Cerebellar cortex (tissue), 1 donor: ENCODE measurements around the gene FAT1.

Experiments
- DNase-seq: peaks from one replicate; pipeline ENCODE4 v3.0.0-alpha.2; 2015; ENCODE audit warnings: low spot score

The FAT1 gene

DNA sequence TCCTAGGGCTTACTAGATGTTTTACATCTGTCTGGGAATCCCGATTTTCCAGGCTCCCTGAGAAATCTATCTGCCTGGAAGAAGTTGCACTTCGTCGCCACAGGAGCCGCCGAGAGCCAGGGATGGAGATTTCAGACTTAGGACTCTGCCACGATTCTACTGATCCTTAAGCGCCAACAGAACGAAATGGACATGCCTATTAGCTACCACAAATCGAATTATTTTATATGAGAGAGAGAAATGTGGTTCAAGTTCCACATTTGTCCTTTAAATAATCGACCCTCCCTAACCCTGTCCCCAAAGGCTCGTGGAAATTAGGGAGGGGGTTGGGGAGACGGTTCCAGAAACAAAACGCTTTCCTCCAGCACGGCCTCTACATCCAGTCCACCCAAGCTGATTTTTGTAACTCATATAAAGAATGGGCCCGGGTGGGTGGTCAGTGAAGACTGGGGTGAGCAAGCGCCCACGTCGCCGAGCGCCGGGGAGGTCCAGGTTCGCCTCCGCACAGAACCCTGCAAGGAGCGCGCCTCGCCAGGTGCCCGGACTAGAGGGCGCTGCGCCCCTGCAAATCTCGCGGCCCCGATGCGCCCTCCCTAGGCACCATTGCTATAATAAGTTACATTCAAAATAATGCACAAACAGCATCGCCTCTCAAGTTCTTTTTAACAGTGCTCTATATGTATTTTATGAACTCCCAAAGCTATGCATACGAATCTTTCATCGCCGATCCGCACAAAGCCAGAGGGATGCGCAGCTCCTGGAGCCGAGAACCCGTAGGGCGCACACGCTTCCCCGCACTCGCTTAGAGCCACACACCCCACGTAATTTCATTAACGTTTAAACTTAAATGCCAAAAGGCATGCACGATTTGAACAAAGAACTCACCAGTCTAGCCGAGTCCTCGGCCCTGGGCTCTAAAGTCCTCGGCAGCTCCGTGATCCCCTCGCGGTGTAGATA is 2.1 kb upstream of the FAT1 start:
- DNase-seq = peak; percentile 80

DNA sequence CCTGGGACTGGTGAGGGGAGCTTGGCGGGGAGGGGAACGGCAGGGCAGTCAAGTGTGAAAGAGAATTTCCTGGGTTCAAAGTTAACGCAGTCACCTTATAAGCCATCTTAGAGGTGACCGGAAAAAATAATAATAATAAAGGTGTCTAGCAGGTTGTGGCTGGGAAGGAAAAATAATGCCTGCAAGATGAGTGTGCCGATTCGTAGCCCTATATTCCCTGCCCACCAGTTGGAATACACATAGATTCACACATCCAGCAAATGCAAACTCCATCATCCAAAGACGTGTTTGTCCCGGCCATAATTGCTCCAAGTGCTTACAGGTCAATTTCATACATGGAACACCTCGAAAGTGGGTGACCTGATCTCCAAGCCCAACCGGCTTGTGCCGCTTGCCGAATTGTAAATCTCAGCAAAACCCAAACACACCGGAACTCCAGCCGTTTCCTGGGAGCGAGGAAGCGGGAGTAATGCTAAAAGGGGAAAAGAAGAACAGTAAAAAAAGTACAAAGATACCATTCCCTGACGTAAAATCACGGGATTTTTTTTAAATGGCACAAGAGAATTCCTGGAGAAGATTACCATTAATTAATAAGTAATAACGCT is 1.3 kb upstream of the FAT1 start:
- DNase-seq = peak; percentile 49

DNA sequence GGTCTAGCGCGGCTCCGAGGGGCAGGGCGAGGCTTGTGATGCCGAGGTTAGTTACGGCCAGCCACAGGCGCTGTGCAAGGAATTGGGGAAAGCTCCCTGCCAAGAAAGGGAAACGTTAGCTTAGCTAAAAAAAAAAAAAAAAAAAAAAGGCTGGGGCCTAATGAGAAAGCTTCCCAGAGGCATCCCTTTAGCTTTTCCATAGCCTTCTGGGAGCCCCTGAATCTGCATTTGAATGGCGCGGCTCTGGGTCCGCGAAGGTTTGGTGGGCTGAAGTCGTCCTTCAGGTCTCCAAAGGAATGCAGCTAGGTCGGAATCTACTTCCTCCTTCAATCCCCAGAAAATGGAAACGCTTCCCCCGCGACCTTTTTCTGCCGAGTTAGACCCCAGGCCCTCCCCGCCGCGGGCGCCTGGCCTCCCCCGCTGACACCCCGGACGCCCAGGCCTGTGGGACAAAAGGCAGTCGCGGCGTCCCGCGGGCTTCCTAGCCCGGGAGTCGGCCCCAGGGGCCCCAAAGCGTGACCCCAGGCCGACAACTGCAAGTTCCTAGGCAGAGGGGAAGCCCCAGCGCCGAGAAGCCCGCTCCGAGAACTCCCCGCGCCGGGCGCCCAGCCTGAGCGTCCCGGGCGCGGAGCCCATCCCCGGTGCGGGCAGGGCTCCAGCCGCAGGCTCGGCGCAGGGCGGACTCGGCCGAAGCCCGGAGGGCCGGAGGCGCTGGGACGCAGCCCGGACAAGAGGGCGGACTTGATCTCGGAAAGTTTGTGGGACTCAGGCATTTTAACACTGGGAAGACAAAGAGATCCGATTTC is 605 bp upstream of the FAT1 start:
- DNase-seq = peak; percentile 54

DNA sequence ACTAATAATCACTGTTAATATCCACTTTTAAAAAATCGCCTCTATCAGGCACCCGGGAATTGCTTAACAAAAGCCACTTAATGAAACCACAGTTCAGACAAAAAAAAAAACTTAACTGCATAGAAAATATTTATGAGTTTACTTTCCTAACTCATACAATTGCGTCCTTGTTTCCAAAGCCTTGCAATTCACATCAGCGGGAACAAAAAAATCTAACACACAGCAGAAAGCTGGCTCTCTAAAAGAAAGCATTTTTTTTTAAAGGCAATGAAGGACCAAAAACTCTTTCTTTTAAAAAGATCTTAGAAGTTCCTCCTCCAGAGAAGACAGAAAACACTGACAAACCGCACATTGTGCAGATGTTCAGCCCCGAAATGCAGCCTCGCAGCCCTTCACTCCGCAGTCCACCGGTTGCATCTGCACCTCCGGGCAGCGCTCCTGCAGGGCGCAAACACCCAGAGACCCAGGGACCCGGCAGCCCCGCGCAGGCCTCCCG is 812 bp downstream of the FAT1 start:
- peak; percentile 33 for DNase-seq

DNA sequence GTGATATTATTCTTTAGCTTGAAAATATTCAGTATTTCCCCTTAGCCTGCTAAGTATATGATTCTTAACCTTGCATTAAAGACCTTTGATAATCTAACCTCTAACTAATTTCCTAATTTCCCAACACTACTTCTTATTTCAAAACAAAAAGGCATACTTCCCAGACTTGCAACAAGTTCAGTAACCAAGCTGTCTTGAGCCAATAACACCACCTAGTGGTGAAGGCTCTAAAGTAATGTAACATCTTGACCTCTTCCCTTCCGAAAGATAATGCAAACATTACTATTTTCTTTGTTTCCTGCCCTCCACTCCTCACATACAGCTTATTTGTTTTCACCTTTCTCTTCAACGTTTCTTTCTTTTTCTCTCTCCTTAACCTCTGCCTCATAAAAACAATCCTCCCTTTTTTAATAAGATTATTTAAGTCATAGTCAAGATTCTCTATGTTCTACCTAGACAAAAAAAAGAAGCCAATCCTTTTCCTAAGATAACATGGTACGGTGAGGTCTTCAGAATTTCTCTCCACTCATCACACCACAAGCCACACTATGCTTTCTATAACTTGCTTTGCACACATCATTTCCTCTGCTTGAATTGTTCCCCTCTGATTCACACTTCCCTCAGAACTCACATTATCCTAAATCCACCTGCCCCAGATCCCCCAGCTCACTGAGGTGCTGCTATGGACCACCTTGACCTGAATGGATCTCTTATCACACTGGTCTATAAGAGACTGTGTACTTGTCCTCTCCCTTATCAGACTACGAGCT is 3.5 kb downstream of the FAT1 start:
- peak; percentile 54 for DNase-seq

DNA sequence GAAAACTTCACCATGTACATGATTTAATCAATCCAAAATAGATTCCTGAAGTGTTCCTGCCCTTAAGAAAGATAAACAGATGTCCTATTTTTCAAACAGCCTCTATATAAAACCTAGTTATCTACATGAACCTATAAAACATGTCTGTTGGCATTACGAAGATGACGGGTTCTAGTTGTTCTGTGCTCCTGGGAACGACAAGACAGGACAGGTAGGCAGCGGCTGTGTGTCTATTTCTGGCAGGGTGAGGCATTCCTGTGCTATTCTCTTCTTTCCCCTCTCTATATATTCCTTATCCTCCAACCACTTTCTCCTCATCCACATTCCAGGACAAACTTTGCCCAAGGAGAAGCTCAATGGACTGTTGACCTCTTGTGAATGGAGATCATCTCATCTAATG is 6.1 kb downstream of the FAT1 start:
- DNase-seq = no peak

DNA sequence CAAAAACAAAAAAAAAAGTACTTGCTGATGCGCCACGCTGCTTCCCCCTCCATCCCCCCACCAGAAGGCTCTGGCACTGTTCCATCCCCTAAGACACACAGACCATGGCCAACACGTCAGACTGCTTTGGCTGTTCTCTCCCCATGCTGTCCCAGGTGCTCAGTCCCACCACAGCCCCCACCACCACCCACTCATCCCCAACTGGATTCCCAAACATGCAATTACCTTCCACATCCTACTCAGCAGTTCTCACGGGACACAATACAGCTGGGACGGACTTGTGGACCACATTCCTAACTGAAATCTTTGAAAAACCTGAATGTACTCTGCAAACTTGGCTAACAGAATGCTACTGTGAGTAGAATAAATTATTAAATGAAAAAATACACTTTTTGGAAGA is 8.6 kb downstream of the FAT1 start:
- no peak for DNase-seq

DNA sequence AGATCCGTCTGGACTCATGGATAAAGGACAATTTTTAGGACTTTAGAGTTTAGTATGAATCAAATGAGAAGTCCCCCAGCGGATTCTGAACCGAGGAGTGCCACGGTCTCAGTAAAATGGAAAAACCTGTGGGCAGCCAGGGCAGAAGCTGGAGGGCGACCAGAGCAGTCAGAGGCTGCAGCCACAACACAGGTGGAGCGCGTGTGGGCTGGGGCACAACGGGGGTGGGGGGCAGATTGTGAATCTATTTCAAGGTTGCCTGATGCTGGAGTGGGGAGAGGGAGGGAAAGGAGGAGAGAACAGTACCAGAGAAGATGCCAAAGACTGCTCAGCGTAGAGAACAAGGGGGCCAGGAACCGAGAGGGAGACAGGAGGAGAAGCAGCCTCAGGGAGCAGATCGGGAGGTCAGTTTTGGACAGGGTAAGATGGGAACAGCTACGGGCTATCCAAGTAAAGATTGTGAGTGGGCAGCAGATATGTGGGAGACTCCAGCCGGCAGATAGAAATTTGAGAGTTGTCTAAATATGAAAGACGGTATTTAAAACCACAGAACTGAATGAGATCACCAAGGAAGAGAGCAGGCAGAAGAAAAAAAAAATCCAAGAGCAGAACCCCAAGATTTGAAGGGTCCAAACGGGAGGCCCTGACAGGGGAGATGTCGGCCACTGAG is 9.5 kb downstream of the FAT1 start:
- no peak for DNase-seq

DNA sequence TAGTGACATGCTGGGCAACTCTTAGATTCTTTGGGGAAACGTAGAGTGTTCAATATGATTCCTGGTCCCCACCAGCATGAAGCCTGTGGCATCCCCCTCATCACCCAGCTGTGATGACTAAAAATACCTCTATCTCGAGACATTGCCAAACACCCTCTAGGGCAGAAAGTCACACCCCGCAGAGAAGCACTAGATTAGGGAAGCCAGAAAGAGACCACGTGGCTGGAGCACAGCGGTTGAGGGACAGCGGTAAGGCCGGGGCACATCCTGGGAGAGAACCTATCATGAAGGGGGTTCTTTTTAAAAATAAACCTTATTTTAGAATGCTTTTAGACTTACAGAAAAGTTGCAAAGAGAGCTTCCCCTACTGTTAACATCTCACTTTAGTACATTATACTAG is 11.0 kb downstream of the FAT1 start:
- DNase-seq = no peak

DNA sequence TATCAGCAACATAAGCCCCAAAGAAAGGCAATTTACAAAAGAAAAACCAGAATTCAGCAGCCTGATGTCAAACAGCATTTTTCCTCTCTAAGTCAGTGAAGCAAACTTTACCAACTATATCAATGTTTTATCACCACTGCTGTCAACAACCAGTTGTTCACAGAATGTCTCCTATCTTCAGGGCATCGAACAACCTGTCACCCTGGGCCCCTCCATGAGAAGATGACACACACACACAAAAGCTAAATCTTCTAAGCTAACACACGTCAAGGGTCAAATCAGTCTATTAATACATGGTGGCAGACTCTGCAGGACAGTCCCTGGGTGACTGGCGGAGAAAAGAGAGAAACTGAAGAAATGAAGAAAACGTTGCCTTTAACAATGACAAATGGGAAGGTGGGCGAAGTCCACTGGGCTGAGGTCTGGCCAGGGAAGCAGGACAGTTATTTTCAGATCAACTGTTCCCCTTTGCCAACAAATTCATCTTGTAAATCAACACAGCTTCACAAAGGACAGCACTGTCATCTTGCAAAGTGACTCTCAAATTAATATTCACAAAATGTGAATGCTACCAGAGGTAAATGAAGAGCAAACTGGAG is 13.0 kb downstream of the FAT1 start:
- DNase-seq = no peak

DNA sequence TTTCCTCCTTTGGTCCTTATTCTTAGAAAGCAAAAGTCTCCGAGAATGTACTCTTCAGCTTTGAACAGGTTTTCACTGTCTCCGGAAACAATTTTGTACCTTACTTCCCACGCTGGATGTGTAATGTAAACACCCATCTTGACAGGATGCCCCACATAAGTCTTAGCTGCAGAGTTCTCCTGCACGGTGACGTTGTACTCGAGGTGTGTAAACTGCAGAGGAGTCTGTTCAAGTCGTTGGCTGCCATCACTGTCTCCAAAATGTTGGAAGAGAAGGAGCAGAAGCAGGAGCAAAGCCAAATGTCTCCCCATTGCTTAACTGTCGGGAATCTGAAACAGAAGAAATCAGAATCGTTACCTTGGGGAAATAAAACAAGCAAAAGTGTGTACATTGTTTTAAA is 14.1 kb downstream of the FAT1 start:
- DNase-seq = no peak

DNA sequence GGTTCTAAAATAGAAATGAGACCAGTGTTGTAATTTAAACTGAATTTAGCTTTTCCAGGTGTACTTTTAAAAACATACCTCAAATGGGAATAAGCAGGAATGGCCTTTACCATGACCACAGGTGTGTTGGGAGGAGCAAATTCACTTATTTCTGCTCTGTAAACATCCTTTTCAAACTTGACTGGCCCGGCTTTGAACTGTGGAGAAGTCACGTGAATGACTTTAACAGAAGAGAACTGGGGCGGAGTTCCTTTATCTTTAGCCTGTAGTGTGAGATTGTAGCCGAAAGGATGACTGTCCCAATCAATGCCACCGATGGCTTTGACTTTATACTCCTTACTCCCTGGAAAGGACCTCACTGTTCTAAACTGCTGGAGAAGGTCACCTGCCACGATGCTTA is 15.1 kb downstream of the FAT1 start:
- no peak for DNase-seq

DNA sequence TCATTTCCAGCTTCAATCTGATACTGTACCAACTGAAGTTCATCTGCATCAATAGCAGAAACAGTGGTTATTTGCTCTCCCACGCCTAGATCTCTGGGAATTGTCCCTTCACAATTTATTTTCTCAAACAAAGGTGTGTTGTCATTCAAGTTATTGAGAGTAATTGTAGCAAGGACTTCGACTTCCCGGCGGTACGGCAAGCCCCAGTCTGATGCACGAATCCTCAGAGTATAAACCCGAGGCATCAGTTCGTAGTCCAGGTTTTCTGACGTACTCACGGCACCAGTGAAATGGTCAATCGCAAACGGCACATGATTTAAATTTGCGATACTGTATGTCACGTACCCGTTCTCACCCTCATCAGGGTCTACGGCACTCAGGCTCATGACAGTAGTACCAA is 15.7 kb downstream of the FAT1 start:
- DNase-seq = no peak

DNA sequence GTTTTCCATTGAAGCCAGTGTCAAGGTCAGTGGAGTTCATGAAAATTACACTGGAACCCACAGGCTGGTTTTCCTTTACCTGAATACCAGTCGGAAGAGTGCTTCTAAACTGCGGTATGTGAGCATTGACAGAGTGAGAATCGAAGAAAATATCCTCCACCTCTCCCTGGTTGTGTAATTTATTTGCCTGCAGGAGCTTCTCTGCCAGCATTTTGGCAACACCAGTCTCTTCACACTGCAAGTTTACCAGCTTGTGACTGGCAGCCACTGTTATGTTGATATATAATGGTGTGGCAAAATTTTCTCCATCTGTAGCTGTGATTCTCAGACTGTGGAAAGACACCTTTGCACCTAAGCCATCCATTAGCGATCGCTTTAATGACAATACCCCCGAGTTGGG is 16.1 kb downstream of the FAT1 start:
- no peak for DNase-seq

DNA sequence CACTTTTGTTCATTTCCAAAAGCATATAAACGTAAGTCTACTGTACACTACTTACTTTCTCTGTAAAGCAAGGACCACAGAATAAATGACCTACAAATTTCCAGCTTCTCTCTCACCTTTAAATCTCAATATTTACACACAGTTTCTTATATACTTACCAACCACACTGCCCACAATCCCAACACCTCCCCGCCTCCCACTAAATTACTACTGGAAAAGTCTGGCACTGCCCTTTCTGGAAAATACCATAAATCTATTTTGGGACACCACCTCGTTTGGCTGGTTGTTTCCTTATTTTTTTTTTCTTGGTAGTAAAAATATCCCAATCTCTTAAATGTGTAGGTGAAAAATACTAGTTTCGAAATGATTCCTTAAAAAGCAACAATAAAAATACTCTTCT is 19.6 kb downstream of the FAT1 start:
- DNase-seq = no peak

DNA sequence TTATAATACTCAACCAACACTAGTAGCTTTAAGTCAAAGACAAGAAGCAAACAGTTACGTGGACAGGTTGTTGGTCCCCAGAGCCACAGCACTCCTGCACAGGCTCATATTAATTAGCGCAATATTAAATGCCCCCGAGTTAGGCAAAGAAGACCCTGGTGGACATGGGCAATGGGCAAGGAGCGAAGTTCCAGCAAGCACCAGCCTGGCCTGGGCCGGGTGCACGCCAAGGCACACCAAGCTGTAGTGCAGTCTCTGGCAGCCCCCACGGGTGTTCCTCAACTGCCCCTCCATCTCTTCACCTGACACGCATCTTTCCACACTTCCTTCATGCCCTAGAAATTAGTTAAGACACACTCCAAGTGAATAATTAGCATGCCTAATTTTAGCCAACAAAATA is 20.1 kb downstream of the FAT1 start:
- no peak for DNase-seq

DNA sequence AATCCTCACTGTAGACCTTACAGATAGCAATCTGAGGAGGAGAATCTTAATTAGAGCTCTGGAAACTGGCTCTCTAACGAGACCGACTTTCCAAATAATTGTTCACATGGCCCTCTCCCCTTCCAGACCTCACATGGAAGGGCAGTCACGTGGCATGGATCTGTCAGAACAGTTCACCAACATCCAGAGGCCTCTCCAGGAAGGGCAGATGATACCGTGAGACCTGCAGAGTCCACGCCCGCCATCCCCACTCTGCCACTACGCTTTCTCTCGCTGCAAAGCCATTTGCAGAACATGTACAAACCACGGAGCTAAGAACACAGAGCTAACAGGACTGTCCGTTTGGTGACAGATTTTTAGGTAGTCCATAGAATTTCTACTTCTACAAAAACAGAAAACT is 20.7 kb downstream of the FAT1 start:
- no peak for DNase-seq

DNA sequence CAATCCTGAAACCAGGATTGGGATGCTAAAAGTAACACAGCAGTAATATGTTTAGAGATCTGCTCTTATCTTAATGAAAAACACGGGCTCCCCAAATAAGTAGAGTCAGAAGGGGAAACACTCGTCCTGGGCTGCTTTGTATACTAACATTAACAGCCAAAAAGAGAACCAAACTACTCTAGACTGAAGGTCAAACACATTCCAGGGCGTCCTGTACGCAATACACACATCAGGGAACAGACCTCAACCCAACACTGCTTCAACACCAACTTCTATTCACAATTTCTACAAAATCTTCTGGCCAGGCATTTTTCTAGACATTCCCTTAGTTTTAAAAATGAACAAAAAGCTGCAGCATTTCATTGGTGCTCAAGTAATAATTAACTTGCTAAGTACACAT is 21.4 kb downstream of the FAT1 start:
- DNase-seq = no peak

DNA sequence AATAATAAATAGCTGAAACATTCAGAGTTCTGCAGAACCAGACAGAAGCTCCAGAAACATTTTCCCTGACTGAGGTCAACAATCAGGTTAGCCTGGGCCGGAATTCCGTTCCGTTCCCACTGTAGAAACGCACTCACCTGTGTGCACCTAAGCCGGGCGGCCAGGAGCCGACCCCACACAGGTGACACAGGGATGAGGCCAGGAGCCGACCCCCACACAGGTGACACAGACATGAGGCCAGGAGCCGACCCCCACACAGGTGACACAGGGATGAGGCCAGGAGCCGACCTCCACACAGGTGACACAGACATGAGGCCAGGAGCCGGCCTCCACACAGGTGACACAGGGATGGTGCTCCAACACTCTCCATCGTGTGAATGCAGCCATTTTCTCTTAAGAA is 21.9 kb downstream of the FAT1 start:
- no peak for DNase-seq

DNA sequence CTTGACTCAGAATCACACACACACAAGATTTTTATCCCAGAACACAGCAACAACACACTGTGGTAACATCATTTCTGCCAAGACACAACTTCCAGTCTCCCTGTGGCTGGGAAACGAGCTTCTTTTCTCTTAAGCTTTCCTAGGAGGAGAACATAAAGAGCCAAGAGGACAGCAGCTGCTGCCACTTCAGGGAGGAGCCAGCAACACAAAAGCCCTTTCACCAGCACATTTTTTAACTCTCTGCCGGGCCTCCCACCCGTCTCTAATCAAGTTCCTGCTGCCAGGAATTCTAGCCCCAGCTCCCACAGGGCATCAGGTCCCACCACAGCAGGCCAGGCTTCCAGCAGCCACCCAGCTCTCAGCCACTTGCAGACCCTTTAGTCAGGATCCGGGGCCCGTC is 22.4 kb downstream of the FAT1 start:
- DNase-seq = peak; percentile 51

DNA sequence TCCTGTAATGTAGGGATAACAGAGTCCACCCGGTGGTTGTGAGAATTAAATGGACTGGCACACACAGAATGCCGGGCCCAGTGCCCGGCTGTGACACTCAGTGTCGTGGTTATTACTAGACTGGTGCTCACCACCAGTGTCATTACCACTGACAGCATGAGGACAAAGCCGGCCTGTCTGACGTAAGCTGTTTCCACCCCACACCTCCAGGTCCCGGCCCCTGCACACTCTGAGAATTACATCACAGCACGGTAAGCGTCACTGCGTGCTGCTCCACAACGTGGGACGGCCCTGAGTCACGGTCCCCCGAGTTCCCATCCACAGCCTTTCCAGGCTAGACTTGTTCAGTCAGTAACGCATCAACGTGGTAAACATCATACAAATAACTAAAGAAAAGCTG is 22.9 kb downstream of the FAT1 start:
- DNase-seq = peak; percentile 53
